GM18499 (cell line): ENCODE results near the gene NANOGP8.
"Not testable (repeated sequence)": the region's sequence is repeated elsewhere in the genome, so short reads cannot be mapped to it uniquely, and the experiment has no call there.

Experiments used
- ATAC-seq: cut with Tn5 transposase; IDR thresholded peaks from one replicate; pipeline ENCODE4 v1.9.1; 2021; ENCODE audit warnings: moderate number of reproducible peaks; ENCODE audit not compliant: insufficient read depth, unreplicated experiment

The NANOGP8 gene

DNA sequence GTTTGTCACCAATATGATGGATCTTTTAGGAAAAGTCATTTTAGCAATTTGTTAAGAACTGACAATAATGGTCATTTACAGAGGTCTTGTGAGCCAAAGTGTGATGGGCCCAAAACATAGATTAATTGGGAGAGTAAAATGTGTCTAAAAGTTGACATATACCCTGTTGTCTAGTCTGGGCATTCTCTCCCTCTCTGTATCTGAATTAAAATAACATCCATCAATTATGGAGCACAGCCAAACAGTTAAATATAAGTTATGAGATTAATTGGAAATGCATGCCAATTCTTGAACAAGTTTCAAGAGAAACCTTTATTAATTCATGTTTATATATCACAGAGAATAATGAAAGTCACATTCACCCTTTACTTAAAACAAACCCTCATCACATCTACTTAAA, 13.6 kb upstream of the NANOGP8 start:
- ATAC-seq = no peak

DNA sequence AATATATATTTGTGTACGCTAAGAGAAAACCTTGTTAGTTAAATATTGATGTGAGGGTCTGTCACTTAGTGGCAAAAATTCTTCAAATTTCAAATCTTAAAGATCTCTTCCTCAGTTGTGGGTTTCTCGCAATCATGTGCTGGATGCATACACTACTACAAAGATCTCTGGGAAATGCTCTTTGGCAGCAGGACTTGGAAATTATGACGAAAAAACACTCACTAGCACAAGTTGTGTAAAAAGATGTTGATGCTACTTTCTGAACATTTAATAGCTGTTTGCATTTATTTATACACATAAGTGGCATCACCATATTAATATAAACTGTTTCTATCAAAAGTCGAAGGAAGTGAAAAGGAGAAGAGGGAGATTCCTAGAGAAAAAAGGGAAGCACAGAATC, 10.8 kb upstream of the NANOGP8 start:
- ATAC-seq = no peak

DNA sequence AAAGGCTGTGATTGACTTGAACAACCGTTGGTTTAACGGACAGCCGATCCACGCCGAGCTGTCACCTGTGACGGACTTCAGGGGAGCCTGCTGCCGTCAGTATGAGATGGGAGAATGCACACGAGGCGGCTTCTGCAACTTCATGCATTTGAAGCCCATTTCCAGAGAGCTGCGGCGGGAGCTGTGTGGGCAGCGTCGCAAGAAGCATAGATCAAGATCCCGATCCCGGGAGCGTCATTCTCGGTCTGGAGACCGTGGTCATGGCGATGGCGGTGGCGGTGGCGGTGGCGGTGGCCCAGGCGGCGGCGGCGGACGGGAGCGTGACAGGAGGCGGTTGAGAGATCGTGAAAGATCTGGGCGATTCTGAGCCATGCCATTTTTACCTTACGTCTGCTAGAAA, 7.8 kb upstream of the NANOGP8 start:
- ATAC-seq = no peak

DNA sequence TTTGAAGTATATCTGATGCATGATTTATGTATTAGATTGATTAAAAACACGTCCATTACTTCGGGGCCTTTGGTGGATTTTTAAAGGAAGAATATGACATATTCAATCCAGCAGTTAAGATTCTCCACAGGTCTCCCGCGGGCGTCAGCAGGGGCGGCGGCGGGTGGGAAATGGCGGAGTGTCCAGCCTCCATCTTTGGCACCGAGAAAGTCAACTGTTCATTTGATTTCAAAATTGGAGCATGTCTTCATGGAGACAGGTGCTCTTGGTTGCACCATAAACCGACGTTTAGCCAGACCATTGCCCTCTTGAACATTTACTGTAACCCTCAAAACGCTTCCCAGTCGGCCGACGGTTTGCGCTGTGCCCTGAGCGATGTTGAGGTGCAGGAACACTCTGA, 7.2 kb upstream of the NANOGP8 start:
- no peak for ATAC-seq

DNA sequence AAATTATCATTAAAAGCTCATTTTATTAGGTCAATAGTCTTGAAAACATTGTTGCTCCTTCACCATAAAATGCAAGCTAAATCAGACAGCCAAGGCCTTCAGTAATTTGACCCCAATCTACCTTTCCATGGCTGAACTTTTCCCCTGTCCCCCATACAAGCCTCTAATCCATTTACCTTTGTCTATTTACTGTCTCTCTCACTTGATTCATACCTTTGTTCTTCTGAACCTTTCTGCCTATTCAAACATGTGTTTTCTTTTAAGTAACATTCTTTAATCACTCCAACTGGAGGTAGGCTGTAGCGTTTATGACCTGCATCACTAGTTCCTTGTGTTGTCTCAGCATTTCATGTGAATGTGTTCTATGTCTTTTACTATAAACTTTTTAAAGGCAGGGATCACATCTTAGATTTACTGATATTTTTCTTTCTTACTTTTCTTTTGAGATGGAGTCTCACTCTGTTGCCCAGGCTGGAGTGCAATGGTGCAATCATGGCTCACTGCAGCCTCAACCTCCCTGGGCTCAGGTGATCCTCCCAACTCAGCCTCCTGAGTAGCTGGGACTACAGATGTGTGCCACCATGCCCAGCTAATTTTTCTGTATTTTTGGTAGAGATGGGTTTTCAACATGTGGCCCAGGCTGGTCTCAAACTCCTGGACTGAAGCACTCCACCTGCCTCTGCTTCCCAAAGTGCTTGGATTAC, 5.2 kb upstream of the NANOGP8 start:
- ATAC-seq = no peak

DNA sequence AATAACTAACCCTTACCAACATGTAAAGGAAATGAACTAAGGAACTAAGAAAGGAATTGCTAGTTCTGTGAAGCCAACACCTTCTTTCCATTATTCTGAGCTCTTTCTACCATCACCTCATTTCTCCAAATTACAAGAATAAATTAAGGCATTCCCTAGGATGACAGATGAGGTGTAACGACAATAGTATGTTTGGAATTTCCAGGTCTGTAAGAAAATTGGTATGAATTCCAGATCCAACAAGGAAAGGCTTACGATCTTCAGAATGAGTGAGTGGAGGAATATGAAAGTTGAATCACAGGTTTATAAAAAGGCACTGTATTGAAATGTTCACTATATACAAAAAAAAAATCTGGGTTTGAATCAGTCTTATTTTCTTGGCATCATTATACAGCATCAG, 4.5 kb upstream of the NANOGP8 start:
- no peak for ATAC-seq

DNA sequence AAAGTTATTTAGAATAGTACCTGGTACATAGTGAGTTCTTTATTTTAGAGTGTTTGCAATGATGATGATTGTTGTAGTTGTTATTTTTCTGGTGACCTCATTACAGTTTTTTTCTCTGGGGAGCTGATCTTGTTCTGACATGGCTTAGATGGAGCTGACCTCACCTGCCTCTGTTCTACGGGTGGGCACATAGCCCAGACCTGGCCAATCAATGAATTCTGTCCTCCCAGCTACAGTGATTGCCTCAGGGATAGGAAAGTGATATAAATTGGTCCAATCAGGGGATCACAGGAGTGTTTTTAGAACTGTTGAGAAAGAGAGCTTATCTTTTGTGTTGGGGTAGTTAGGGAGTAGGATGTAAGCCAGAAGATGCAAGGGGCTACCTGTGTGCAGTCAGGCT, 3.2 kb upstream of the NANOGP8 start:
- no peak for ATAC-seq

DNA sequence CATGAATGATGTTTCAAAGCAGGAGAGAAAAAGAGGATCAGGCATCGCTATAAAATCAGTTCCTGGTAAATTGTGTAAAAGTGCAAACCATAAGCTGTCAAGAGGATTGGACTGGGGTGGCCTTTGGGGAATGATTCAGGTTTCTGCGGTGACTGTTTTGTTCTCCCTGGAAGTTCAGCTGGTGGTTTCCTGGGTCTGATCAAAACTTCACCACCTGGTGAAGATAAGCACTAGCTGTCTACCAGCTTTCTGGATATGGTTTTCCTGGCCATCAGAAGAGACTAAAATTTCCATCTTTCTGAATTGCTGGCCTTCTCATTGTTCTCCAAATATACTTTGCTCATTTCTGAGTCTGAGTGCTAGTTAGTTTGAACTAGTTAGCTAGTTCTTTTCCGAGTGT, 2.7 kb upstream of the NANOGP8 start:
- no peak for ATAC-seq

DNA sequence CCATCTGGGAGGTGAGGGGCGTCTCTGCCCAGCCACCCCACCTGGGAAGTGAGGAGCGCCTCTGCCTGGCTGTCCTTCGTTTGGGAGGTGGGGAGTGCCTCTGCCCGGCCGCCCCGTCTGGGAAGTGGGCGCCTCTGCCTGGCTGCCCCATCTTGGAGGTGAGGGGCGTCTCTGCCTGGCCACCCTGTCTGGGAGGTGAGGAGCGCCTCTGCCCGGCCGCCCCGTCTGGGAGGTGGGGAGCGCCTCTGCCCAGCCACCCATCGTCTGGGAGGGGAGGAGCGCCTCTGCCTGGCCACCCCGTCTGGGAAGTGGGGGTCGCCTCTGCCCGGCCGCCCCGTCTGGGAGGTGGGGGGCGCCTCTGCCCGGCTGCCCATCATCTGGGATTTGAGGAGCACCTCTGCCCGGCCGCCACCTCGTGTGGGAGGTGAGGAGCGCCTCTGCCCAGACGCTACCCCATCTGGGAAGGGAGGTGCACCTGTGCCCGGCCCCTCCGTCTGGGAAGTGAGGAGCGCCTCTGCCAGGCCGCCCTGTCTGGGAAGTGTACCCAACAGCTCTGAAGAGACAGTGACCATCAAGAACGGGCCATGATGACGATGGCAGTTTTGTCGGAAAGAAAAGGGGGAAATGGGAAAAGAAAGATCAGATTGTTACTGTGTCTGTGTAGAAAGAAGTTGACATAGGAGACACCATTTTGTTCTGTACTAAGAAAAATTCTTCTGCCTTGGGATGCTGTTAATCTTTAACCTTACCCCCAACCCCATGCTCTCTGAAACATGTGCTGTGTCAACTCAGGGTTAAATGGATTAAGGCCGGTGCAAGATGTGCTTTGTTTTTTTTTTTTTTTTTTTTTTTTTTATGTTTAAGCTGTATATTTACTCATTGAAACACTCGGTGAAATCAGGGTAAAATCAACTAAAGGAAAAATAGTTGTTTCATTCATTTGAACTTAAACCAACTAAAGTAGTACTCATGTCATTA, 2.4 kb downstream of the NANOGP8 start:
- not testable (repeated sequence) for ATAC-seq

DNA sequence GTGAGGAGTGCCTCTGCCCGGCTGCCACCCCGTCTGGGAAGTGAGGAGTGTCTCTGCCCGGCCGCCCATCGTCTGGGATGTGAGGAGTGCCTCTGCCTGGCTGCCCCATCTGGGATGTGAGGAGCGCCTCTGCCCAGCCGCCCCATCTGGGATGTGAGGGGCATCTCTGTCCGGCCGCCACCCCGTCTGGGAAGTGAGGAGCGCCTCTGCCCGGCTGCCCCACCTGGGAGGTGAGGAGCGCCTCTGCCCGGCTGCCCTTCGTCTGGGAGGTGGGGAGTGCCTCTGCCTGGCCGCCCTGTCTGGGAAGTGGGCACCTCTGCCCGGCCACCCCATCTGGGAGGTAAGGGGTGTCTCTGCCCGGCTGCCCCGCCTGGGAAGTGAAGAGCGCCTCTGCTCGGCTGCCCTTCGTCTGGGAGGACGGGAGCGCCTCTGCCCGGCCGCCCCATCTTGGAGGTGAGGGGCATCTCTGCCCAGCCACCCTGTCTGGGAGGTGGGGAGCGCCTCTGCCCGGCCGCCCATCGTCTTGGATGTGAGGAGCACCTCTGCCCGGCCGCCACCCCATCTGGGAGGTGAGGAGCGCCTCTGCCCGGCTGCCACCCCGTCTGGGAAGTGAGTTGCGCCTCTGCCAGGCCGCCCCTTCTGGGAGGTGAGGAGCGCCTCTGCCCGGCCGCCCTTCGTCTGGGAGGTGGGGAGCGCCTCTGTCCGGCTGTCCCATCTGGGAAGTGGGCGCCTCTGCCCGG, 3.3 kb downstream of the NANOGP8 start:
- ATAC-seq = not testable (repeated sequence)

DNA sequence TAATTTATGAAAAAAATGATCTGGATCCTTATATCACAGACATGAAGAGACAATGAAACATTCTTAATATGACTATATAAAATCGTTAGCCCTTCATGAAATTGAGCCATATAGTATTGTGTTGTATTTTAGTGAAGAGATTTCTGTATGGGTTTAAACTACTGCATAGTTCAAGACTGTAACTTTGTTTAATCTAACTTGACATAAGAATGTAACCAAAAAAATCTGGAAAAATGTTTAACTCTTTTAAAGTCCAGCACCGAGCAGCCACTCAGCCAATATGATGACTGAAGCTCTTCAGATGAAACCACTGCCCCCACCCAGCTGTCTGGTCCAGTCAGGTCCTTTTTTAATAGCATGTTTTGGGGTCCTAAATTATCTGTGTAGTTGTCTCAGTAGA, 4.9 kb downstream of the NANOGP8 start:
- ATAC-seq = no peak

DNA sequence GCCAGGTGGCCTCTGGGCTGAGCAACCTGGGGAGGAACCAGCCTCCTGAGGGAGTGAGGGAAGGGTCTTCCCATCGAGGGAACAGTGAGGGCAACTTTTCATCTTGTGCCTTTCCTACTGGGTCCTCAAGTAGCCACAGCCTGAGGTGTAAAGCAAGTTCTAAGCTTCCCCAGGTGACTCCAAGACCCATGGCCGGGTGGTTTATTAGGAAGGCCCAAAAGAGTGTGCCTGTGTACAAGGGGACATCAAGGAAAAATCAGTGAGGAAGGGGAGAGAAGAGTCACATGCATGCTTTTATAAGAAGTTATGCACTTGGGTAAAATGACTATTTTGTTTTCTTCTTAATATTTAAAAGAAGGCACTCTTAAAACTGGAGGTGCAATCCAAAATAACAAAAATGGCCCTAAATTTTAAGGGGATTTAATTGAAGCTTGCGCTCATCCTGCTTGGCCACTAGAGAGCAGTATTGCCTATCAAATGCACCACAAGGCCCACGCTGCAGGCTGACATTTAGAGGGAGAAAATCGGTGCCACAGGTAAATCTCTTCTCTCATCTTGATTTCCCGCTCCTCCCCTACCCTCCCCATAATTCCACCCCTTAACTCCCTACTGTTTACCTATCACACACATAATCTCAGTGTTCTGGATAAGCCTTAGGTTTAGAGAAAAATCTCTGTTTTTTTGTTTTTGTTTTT, 6.7 kb downstream of the NANOGP8 start:
- ATAC-seq = peak; percentile 55

DNA sequence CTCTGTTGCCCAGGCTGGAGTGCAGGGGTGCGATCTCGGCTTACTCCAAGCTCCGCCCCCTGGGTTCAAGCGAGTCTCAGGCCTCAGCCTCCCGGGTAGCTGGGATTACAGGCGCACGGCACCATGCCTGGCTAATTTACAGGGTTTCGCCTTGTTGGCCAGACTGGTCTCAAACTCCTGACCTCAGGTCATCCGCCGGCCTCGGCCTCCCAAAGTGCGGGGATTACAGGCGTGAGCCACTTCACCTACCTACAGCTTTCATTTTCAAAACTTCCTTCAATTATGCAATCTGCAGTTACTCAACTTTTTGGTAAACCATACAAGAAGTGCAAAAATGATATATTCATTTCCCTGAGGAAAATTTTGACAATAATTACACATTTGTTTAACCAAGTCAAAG, 14.0 kb downstream of the NANOGP8 start:
- no peak for ATAC-seq

DNA sequence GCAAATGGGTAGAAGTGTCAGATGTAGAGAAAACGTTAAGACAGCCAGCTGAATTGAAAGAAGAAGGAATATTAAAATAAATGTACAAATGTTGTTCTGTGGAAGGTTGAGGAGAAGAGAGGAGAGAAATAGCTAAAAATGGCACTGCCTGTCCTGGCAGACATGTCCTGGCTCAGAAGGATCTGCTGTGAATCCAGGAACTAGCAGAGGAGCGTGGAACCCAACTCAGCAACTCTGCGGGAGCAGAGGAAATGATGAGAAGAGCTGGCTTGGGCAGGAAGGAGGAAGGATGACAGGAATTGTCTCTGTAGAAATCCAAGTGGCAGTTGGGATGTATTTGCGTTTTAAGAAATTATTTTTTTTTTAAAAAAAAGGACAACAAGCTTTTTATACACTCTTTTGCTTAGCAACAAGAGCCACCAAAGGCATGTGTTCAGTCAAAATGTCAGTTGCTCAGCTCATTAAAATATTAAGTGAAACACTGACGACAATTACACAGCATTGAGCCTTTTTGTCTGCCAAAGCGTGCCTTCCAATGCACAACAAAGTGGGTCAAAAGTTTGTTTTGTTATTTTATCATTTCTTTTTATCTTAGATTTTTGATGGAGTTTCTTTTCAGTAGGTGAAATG, 16.1 kb downstream of the NANOGP8 start:
- ATAC-seq = no peak

DNA sequence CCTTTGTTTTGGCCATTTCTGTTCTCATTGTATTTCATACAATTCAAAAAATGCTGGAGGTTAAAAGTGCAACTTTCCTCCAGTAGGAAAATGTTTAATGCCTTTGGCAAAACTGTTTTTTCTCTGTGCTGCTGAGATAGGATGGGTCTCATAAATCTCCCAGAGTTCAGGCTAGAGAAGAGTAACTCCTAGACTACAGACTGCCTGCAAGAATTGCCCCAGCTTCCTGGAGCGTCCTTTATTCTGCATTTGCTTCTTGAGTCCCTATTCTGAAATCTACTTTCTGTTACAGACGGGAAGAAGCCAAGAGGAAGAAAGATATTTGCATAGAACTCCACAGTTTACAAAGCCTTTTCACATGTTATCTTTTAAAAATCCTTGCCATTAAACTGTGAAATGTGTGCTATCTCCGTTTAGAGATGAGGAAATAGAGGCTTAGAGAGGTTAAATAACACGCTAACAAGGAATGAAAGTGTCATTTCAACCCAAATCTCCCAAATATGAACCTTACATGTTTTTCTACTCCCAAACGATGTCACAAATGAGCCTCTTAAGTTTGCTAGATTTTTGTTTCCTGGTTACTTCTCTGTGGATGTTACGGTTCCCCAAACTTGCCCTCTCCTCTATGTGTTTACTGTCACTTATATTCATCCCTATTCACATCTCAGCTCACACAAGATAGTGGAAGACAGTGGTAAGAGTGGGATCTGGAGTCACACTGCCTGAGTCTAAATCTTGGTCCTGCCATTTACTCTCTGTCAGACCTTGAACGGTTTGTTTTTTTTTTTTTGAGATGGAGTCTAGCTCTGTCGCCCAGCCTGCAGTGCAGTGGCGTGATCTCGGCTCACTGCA, 17.4 kb downstream of the NANOGP8 start:
- ATAC-seq = no peak

DNA sequence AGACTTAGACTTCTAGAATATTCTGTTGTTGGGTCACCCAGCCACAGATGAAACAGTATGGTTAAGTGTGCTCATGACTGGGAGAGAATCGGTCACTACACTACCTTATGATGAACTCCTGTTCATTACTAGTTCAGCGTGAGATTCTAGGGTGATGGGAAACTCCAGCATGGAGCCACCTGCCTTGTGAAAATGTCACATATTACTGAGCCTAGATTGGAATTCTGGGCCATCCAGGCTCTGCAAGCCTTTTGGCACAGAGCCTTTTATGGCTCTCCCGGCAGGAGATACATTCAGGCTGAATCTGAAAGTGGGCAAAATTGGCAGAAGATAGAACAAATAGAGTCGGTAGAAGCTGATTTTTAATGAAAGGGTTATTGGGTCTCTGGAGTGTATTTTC, 19.0 kb downstream of the NANOGP8 start:
- ATAC-seq = no peak

DNA sequence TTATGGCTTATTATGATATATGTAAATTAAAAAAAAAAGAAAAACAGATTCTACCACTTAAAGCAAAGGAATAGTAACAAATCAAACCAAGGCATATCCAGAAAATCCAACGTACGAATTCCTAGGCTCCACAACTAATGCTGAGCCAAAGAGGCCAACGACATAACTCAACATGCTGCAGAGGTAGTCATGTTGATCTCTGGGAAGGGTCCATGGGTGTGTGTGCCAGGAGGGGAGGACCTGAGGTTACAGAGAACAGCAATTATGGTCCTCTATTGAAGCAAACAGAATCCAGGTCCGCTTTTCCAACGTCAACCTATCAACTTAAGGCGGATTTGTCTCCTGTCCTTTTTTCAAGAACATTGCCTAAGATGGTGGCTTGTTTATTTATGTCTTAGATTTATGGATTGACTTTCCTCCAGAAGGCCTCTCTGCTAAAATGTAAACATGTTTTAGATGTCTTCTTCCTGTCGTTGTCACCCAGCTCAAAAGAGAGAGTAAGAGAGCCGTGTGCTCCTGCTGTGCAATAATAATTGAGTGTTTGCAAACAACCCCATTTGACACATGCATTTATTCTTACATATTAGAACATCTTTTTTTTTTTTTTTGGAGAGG, 20.4 kb downstream of the NANOGP8 start:
- no peak for ATAC-seq

DNA sequence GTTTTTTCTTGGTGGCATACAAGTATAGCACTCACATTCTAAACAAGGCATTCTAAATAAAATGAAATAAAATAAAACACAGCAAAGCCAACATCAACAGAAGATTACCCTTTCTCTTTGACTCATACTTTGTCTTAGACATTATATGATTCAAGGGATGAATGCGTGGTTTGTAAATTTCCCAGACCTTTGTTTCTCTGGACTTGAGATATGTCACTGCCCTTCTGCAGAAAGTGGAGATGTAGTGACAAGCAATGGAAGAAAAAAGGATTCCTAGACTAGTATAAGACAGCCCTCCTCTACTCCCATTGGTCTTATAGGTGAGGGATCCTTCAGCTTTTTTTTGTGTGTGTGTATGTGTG, 22.4 kb downstream of the NANOGP8 start:
- ATAC-seq = no peak
